ENCODE results near the gene TSC1.

The TSC1 gene

DNA sequence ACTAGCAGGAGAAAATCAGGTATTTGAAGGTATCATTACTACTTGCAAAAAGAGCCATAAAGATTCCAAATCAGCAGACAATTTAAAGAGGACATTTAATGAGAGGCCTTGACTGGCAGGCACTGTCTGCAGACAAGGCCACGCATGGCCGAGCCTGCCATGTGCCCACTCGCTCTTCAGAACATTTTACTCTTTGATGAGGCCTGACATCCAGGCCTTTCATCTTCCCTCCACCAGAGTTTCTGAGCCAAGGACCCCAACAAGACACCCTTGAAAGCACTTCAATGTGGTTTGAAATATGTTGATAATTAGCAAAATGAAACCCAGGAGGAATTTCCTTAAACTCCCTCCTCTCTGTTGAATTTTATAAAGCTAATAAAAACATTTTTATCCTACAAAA lies 82.8 kb downstream of the TSC1 start:
- no peak for DNase-seq (ENCODE audit: low read depth)

GRCh38 chr9:132858751-132859150 lies 85.7 kb downstream of the TSC1 start:
- DNase-seq (ENCODE audit: low read depth): no peak

DNA sequence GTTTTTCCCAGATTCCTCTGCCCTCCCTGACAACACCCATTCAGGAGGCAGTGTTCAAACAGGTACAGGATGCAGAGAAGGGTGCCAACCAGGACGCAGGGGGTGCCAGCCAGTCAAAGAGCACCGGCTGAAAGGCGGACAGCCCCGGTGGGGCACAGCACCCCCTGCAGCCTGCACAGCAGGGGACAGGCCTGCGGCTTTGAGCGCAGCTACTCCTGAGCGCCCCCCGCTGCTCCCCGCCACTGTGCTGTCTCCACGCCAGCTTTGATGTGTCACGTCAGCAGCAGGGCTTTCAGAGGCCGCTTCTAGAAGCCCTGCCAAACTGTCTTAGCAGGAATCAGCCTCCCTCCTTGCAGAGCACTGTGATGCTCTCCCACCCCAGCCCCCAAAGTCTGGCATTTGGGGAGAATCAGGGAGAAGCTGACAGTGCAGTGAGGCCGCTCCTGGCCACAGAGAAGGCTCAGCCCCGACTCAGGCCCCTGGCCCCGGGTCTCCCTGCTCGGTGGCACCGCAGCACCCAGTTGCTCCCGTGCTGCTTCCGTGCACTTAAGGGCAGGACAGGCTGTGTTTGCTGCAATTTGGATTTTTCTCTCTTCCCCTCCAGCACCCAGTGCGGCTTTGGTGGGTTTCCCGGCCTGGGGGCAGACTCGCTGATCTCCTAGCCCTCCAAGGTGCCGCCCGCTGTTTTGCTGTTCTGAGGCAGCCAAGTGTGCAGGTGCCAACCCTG lies 86.6 kb downstream of the TSC1 start:
- no peak for DNase-seq (ENCODE audit: low read depth)

DNA sequence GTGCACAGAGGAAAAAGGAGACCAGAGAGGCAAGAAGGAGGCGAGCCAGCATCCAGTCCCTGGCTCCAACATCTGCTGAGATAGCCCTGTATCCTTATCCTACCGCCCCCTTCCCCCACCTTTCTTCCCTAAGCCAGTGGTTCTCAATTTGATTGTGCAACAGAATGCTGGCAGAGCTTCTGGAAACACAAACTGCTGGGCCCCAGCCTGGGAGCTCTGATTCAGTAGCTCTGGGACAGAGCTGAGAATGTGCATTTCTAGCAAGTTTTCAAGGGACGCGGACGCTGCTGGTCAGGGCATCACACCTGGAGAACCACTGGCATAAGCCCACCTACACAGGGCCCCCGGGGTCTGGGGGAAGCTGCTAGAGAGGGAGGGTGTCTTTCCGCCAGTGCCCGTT lies 87.4 kb downstream of the TSC1 start:
- DNase-seq (ENCODE audit: low read depth): no peak

- no peak for DNase-seq (ENCODE audit: low read depth)
Measured at GRCh38 chr9:132855904-132856303, 88.5 kb downstream of the TSC1 start.

GRCh38 chr9:132854832-132855231 lies 89.6 kb downstream of the TSC1 start:
- DNase-seq (ENCODE audit: low read depth): no peak

DNA sequence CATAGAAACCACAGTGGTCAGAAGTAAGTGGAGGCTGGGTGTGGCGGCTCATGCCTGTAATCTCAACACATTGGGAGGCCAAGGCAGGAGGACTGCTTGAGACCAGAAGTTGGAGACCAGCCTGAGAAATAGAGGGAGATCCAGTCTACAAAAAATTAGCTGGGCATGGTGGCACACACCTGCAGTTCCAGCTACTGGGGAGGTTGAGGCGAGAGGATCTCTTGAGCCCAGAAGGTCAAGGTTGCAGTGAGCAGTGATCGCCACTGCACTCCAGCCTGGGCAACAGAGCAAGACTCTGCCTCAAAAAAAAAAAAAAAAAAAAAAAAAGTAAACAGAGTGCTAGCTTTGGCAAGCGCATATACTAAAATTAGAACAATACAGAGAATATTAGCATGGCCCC lies 90.9 kb downstream of the TSC1 start:
- no peak for DNase-seq (ENCODE audit: low read depth)

DNA sequence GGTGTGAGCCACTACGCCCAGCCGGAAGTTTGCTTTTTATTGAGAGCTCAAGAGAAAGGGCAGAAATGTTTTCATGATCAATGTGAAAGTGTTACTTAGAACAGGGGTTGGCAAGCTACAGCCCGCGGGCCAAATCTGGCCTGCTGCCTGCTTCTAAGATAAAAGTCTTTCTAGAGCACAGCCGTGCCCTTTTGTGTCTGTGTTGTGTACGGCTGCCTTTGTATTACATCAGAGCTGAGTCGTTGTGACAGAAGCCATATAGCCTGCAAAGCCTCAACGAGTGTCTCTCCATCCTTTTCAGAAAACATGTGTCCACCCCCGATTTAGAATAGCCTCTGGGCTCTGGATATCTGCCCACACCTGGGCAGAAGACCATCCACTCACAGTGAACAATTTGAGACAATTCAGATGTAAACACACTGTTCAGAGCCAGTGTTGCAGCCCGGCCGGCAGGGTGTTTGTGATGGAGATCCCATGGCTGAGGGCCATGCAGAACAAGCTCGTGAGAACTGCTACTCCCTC lies 95.2 kb downstream of the TSC1 start:
- DNase-seq (ENCODE audit: low read depth): no peak

DNA sequence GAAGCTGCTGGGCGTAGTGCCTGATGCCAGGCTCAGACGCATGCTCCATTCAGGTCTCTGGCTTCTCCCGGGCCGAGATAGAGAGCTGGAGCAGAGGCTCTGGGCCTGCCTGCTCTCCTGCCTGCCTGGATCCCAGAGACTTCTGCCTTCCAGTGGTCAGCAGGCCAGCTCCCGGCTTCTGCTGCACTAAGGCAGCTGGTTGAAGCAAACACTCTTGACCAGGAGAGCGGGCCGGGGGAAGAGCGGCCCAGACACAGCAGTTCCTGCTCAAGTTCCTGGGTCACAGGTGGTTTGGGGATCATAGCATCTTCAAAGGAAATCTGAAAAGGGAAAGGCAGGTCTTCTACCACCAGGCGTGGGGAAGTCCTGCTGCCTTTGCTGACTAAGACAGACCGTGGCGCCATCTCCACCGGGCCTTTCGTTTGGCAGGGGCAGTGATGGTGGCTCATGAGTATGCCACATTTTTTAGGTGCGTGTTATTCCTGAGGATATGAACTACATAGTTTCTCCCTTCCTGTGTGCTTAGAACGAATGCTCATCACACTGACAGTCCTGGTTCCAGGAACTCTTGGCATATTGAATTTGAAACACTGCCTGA lies 97.4 kb downstream of the TSC1 start:
- no peak for DNase-seq (ENCODE audit: low read depth)

DNA sequence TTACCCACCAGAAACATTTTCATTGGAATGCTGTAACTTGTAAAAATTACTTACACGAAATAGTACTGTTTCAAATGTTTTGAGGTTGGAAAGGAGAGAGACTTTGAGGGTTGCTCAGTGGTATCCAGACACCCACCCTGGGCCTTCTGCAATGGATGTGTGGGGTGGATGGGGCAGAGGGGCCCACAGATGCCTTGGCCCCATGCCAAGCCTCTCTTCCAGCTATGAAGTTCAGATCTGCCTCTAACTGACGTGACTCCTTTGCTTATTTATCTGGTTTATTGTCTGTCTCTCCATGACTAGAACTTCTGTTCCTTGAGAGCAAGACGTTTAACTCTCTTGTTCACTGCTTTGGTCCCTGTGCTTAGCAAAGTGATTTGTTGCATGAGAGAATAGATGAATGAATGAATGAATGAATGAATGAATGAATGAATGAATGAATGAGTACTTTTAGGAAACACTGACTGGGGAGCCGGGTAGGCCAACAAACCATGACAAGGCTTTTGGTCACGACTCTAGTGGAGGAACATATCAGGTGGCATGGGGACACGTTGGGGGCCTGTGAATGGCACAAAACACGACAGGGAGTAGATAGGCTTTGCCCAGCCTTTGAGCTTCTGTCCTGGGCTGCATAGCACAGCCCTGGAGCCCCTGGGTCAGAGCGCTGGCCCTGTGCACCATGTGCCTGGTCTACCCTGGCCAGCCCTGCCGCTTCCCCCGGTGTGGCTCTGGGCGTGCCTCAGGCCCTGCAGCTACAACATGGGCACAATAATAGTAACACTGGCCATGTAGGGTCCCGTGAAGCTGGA lies 98.1 kb downstream of the TSC1 start:
- no peak for DNase-seq (ENCODE audit: low read depth)

- DNase-seq (ENCODE audit: low read depth): no peak
Measured at GRCh38 chr9:132842124-132843044, 102.0 kb downstream of the TSC1 start.

All from HS-27A (cell line).